NCI-H446 (cell line): Measurements from ENCODE around the gene PCDH11Y.
"Not testable (repeated sequence)": the region's sequence is repeated elsewhere in the genome, so short reads cannot be mapped to it uniquely, and the experiment has no call there.

Experiments
- DNase-seq, 2 experiments: peaks; one replicate each; lab custom pipeline; 2025; lab: John Stamatoyannopoulos, UW

PCDH11Y gene, protein sequence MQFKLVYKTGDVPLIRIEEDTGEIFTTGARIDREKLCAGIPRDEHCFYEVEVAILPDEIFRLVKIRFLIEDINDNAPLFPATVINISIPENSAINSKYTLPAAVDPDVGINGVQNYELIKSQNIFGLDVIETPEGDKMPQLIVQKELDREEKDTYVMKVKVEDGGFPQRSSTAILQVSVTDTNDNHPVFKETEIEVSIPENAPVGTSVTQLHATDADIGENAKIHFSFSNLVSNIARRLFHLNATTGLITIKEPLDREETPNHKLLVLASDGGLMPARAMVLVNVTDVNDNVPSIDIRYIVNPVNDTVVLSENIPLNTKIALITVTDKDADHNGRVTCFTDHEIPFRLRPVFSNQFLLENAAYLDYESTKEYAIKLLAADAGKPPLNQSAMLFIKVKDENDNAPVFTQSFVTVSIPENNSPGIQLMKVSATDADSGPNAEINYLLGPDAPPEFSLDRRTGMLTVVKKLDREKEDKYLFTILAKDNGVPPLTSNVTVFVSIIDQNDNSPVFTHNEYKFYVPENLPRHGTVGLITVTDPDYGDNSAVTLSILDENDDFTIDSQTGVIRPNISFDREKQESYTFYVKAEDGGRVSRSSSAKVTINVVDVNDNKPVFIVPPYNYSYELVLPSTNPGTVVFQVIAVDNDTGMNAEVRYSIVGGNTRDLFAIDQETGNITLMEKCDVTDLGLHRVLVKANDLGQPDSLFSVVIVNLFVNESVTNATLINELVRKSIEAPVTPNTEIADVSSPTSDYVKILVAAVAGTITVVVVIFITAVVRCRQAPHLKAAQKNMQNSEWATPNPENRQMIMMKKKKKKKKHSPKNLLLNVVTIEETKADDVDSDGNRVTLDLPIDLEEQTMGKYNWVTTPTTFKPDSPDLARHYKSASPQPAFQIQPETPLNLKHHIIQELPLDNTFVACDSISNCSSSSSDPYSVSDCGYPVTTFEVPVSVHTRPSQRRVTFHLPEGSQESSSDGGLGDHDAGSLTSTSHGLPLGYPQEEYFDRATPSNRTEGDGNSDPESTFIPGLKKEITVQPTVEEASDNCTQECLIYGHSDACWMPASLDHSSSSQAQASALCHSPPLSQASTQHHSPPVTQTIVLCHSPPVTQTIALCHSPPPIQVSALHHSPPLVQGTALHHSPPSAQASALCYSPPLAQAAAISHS (N-terminal part only)

DNA sequence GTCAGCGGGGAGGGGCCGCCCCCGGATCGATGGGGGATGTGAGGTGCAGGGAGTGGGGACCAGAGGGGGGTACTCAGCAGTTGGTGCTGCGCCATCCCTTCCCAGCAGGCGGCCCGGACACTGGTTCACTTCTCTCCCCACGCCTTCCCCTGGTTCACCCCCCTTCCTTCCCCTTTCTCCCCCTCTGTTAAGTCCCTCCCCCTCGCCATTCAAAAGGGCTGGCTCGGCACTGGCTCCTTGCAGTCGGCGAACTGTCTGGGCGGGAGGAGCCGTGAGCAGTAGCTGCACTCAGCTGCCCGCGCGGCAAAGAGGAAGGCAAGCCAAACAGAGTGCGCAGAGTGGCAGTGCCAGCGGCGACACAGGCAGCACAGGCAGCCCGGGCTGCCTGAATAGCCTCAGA lies at the start of gene PCDH11Y:
Gene PCDH11Y, plus strand, starts transcription at position 240 of the 400 bp plus-strand sequence. CDS start 56,804 bp downstream, outside the sequence.
- not testable (repeated sequence) for DNase-seq

- DNase-seq: not testable (repeated sequence)
These were observed 32.2 kb upstream of the PCDH11Y start for GRCh38 chrY:4967894-4968293.

- DNase-seq: not testable (repeated sequence)
These were observed 8.2 kb upstream of the PCDH11Y start for GRCh38 chrY:4991743-4992400.

DNA sequence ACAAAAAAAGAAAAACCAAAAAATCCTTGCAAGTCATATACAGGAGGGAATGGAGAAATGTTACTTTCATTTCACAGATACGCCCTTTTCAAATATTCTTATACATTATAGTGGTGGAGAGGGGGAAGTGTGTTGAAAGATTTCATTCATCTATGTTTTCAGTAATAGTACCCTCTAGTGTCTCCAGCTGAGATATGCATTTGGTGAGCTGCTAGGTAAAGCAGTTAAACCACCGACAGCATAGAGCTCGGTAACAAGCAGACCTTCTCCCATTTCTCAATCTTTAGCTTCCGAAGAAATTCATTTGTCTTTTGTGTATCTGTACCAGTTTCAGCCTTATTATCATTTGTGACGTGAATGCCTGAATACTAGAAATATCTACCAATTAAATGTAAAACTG lies 5.2 kb upstream of the PCDH11Y start:
- DNase-seq: not testable (repeated sequence)

- not testable (repeated sequence) for DNase-seq
These were observed 2.5 kb downstream of the PCDH11Y start for GRCh38 chrY:5002476-5003184.

DNA sequence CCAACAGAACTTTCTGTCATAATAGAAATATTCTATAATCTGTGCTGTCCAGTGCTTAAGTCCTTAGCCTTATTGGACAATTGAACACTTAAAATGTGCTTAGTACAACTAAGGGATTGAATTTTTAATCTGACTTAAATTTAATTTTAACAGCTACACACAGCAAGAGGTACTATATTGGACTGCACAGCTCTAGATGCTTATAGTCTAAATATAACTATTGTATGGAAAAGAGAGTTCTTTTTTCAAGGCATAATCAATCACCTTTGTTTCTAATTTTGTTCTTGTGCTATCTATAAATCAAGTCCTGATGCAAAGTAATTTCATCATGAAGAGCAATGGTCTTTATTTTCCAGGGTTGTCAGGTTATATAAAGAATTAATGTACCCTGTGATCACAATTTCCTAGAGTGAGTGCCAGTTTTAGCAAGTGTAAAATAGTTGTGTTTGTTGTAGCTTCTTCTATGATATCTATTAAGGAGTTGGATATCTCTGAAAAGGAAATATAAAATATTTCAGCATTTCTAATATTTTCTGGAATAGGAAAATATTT lies 39.0 kb downstream of the PCDH11Y start:
- not testable (repeated sequence) for DNase-seq

DNA sequence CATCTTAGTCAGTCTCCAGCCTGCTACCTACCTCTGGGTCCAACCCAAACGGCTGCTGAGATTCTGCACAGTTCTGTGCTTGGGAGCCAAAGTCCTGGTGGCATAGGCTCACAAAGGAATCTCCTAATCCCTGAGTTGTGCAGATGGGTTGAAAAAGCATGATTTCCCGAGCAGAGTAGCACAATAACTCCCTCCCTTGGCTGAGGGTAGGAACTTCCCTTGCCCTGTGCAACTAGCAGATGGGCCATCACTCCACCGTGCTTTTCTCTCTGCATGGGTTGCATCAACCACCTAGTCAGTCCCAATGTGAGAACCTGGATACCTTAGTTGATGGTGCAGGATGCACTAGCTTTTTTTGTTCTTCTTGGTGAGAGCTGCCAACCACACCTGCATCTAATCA lies 82.9 kb downstream of the PCDH11Y start:
- DNase-seq: not testable (repeated sequence)

- DNase-seq: not testable (repeated sequence)
These were observed 182.9 kb downstream of the PCDH11Y start for GRCh38 chrY:5182998-5183397.

DNA sequence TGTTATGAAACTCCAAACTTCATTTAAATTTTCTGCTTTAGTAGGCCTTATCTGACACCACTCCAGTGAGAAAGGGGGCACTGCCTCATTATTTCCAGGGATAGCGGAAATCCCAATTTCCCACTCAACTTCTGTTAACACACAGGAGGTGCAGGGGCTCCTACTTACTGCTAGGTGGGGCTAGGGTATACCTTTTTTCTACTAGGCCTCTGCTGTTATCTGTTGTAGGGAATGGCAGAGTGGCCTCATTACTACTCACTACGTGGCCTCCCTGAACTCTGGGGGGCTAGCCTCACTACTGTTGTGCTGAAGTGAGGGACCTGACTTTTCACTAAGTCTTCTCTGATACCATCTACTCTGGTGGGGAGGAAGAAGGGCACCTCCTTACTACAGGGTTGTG lies 215.0 kb downstream of the PCDH11Y start:
- not testable (repeated sequence) for DNase-seq

DNA sequence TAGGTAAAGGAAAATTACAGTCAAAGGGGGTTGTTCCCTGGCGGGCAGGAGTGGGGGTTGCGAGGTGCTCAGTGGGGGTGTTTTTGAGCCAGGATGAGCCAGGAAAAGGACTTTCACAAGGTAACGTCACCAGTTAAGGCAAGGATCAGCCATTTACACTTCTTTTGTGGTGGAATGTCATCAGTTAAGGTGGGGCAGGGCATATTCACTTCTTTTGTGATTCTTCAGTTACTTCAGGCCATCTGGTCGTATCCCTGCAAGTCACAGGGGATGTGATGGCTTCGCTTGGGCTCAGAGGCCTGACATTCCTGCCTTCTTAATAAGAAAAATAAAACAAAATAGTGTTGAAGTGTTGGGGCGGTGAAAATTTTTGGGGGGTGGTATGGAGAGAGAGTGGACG lies 324.8 kb downstream of the PCDH11Y start:
- not testable (repeated sequence) for DNase-seq

GRCh38 chrY:5342220-5342619 lies 342.1 kb downstream of the PCDH11Y start:
- not testable (repeated sequence) for DNase-seq

DNA sequence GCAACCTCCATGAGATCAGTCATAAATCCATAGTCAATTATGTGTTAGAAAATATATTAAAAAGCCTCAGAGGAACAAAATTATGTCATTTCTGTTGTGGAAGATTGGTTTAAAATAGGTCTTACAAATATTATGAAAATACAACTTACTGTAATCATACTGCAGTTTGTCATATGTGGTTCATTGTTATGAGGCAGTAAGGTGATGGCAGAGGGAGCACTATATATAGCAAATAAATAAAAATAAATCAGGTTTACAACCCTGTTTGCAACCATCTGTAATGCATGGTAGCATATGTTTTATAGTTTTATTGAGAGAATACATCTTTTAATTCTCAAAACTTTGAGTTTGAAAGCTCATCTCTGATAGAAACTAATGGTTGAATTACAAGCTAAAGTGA lies 543.6 kb downstream of the PCDH11Y start:
- not testable (repeated sequence) for DNase-seq

- DNase-seq: not testable (repeated sequence)
These were observed 638.5 kb downstream of the PCDH11Y start for GRCh38 chrY:5638589-5638988.

- DNase-seq: not testable (repeated sequence)
These were observed 679.2 kb downstream of the PCDH11Y start for GRCh38 chrY:5679265-5679664.

GRCh38 chrY:5708727-5709126 lies 708.6 kb downstream of the PCDH11Y start:
- not testable (repeated sequence) for DNase-seq

DNA sequence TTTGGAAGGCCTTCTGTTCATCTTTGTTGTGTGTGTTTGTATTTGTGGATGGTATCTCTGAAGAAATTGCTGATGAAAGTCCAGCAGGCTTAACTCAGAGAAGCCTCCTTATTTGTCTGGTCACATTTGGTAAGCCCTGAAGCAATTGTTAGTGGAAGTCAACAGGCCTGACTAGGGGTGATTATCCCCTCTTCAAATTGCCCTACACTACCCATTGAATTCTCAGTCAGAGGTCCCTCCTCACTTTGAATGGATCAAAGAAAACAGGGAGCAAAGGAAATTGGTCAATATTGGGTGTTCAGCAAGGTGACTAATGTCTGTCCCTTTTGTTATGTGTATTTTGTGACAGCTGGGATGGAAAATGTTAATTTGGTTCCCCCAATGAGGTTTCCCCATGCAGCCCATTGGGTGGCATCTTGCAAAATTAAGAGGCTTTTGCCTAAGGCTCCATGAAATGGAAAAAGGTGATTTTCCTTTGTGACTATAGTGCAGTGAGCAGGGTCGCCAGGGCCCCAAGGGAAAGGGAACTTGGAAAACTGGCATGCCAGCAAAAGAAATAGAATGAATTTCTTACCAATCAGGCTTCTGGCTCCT lies 709.8 kb downstream of the PCDH11Y start:
- not testable (repeated sequence) for DNase-seq

DNA sequence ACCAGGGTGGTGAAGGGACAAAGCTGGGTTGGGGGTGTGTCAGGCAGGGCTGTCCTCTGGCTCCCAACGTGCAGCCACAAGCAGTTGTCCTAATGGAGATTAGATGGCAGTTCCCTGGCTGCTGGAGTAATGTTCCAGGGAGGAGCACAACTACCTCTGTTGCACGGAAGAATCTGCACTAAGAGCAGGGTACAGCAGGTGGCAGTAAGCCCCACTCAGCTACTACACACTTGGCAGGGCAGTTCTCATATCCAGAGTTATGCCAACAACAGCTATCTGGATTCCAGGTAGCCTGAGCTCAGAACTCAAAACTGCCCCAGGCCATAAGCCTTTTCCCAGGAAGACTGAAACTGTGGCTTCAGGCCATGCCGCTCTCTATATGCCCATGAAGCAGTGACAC lies 761.3 kb downstream of the PCDH11Y start:
- not testable (repeated sequence) for DNase-seq

GRCh38 chrY:5776485-5776884 lies 776.4 kb downstream of the PCDH11Y start:
- DNase-seq: not testable (repeated sequence)
